Endothelial cell of umbilical vein (primary cell): ENCODE data around the gene ZNF385B. TPM values are rescaled to one million over a fixed set of nuclear protein-coding genes. Genes with fewer than 3 reads are reported as not detected.

Experiments used
- BruUV-seq: library from RNA; stranded (reverse); fragments of 400-500 nt; replicated peaks from 2 replicates; lab custom pipeline; 2021; lab: Mats Ljungman, UMichigan
- CTCF ChIA-PET: fragments of 300-600, 350-600 bp; sonication (Branson Sonifier 250); formaldehyde crosslinking; loops from one replicate; lab custom pipeline; 2021; ENCODE audit warnings: antibody characterized with exemption, inconsistent platforms; lab: Charles Lee
- POLR2A ChIA-PET: fragments of 300-600, 350-600 bp; sonication (Branson Sonifier 250); formaldehyde crosslinking; loops from one replicate; lab custom pipeline; 2021; ENCODE audit warnings: antibody characterized with exemption, inconsistent platforms; lab: Charles Lee
- DNase-seq: peaks from one replicate; pipeline ENCODE4 v3.0.0-alpha.2; 2011; ENCODE audit warnings: low read depth, low spot score
- FAIRE-seq: peaks from 2 replicates; lab custom pipeline; 2011; peaks lifted over from hg19 to GRCh38; lab: Jason Lieb, UNC
- H2AFZ ChIP-seq: 2 replicates; pipeline ENCODE4 v1.6.0; 2012; ENCODE audit warnings: low read depth, low read length, control low read depth, inconsistent platforms
- H3K27ac ChIP-seq: 2 replicates; pipeline ENCODE4 v1.5.1; 2011; ENCODE audit warnings: low read depth, mild to moderate bottlenecking, control low read depth, low read length, moderate library complexity; ENCODE audit not compliant: insufficient read depth
- H3K27me3 ChIP-seq, 2 experiments: 2 replicates each; pipeline versions ENCODE4 v1.6.0 to v1.6.1; 2011; ENCODE audit warnings: low read length in 2 of 2, mixed read lengths in 1 of 2; ENCODE audit not compliant: control insufficient read depth in 2 of 2, insufficient read depth in 2 of 2
- H3K36me3 ChIP-seq, 2 experiments: 2 replicates in 1 of 2; 3 replicates in 1 of 2; pipeline ENCODE4 v1.5.1; 2011; ENCODE audit warnings: low read length in 2 of 2, mild to moderate bottlenecking in 1 of 2, moderate library complexity in 1 of 2; ENCODE audit not compliant: control insufficient read depth in 2 of 2, insufficient read depth in 2 of 2; ENCODE audit errors: extremely low read depth in 1 of 2
- H3K4me1 ChIP-seq: 3 replicates; pipeline ENCODE4 v1.5.1; 2011; ENCODE audit warnings: mild to moderate bottlenecking, low read length; ENCODE audit not compliant: control insufficient read depth, insufficient read depth; ENCODE audit errors: extremely low read depth
- H3K4me2 ChIP-seq: 2 replicates; pipeline ENCODE4 v1.6.1; 2011; ENCODE audit warnings: low read length, control low read depth, mixed read lengths; ENCODE audit not compliant: insufficient read depth
- H3K4me3 ChIP-seq, 3 experiments: fragments of 200-600 bp in 1 of 3; sonication (generic), shearing (Covaris generic) in 1 of 3; replicated peaks in 1 of 3; 2 replicates each; pipeline ENCODE4 v1.5.1; 2011 to 2016; ENCODE audit warnings: control low read depth in 3 of 3, low read length in 3 of 3, mild to moderate bottlenecking in 2 of 3, inconsistent platforms in 1 of 3, low read depth in 1 of 3, moderate library complexity in 1 of 3; ENCODE audit not compliant: insufficient read depth in 1 of 3
- H3K79me2 ChIP-seq: 2 replicates; pipeline ENCODE4 v1.6.0; 2012; ENCODE audit warnings: low read length, inconsistent platforms; ENCODE audit not compliant: control insufficient read depth, insufficient read depth
- H3K9ac ChIP-seq: replicated peaks from 2 replicates; pipeline ENCODE3; 2011; ENCODE audit warnings: low read length, control low read depth; ENCODE audit not compliant: insufficient read depth; ENCODE audit errors: extremely low read depth
- H3K9me1 ChIP-seq: replicated peaks from 3 replicates; pipeline ENCODE4 v1.6.0; 2011; ENCODE audit warnings: mild to moderate bottlenecking, low read length; ENCODE audit not compliant: control insufficient read depth, insufficient read depth; ENCODE audit errors: extremely low read depth
- H3K9me3 ChIP-seq: replicated peaks from 2 replicates; pipeline ENCODE4 v1.5.1; 2012; ENCODE audit warnings: low read length, inconsistent platforms; ENCODE audit not compliant: control insufficient read depth, insufficient read depth
- H4K20me1 ChIP-seq: replicated peaks from 2 replicates; pipeline ENCODE3; 2011; ENCODE audit warnings: mild to moderate bottlenecking, low read length; ENCODE audit not compliant: control insufficient read depth, insufficient read depth; ENCODE audit errors: extremely low read depth
- CTCF ChIP-seq, 2 donors: IDR thresholded peaks; 1 replicate in 1 of 2; 2 replicates in 1 of 2; pipeline ENCODE4 v1.5.1; 2011; ENCODE audit warnings: low read length in 2 of 2, mild to moderate bottlenecking in 2 of 2, moderate library complexity in 2 of 2, control low read depth in 1 of 2, inconsistent platforms in 1 of 2, low read depth in 1 of 2; ENCODE audit not compliant: insufficient read depth in 1 of 2; ENCODE audit errors: extremely low read depth in 1 of 2
- FOS ChIP-seq: IDR thresholded peaks from 2 replicates; pipeline ENCODE4 v1.6.1; 2011; ENCODE audit warnings: mild to moderate bottlenecking, low read length, moderate library complexity, borderline replicate concordance; ENCODE audit not compliant: insufficient read depth
- GATA2 ChIP-seq: IDR thresholded peaks from 2 replicates; pipeline ENCODE4 v1.7.0; 2011; ENCODE audit warnings: low read depth, mild to moderate bottlenecking, moderate library complexity, mixed read lengths, low read length; ENCODE audit not compliant: insufficient read length, insufficient read depth
- JUN ChIP-seq: IDR thresholded peaks from 2 replicates; pipeline ENCODE4 v1.6.1; 2011; ENCODE audit warnings: borderline replicate concordance, low read depth; ENCODE audit not compliant: insufficient read length, insufficient read depth
- MYC ChIP-seq: IDR thresholded peaks from one replicate; pipeline ENCODE4 v1.6.1; 2011; ENCODE audit warnings: mild to moderate bottlenecking, low read depth, low read length
- POLR2A ChIP-seq: IDR thresholded peaks from 2 replicates; pipeline ENCODE4 v1.6.1; 2012; ENCODE audit warnings: low read depth, mild to moderate bottlenecking, control low read depth, low read length
- POLR2AphosphoS5 ChIP-seq: IDR thresholded peaks from 2 replicates; pipeline ENCODE4 v1.6.1; 2012; ENCODE audit warnings: low read depth, mild to moderate bottlenecking, control low read depth, low read length, moderate library complexity; ENCODE audit not compliant: insufficient read depth
- dilution Hi-C: fragments of 300-500 bp; cut with MboI; formaldehyde crosslinking; loops from one replicate; pipeline ENCODE4 v1.15.0; 2019; ENCODE audit warnings: low sequenced_read_pairs; ENCODE audit not compliant: extremely low pct_ligation_motif_present
- intact Hi-C: fragments of 100-400 bp; cut with micrococcal nuclease; formaldehyde crosslinking; loops from one replicate; pipeline ENCODE4 v1.10.0; 2022
- polyA plus RNA-seq, 4 experiments: library from polyadenylated mRNA; depleted of rRNA in 3 of 4; stranded (reverse) in 3 of 4; unstranded in 1 of 4; fragments of >200 nt; gene quantifications; 2 replicates each; pipeline versions ENCODE4 v1.2.1 to v1.2.3, GENCODE V29; 2011 to 2012; ENCODE audit warnings: missing spikeins in 1 of 4
- total RNA-seq: library from RNA; stranded (reverse); gene quantifications from 2 replicates; pipeline ENCODE4 v1.2.3, GENCODE V29; 2021

ZNF385B gene
- total and polyA plus RNA-seq, 2 donors (not counting 3 experiments of a cell fraction or from before 2014, with no cell fraction given) = not detected

- dilution Hi-C loops = no loop called here
- FAIRE-seq = no peak
- Histone ChIP-seq H3K9me3 (no peaks in the 10 kb centered on the region), H3K4me1 (no peaks in the 10 kb centered on the region), H4K20me1 (no peaks in the 10 kb centered on the region), H3K79me2 (no peaks in the 10 kb centered on the region), H3K36me3 (no peaks in the 10 kb centered on the region), H3K4me2 (no peak overlapping the region), H2AFZ (no peak overlapping the region), H3K9me1 (no peaks in the 10 kb centered on the region), H3K27me3 (no peaks in the 10 kb centered on the region), H3K9ac (no peak overlapping the region), H3K4me3 (no peak overlapping the region), H3K27ac (no peak overlapping the region)
- intact Hi-C loops = no loop called here
- POLR2A ChIA-PET = no interaction called here
- CTCF ChIA-PET = no interaction called here
- no peak for TF ChIP-seq MYC
- TF ChIP-seq GATA2 = no peak
- TF ChIP-seq FOS = peak; percentile 44
- BruUV-seq = no TSS peak
- peak; percentile 9 for DNase-seq
These were observed 42.9 kb downstream of the ZNF385B start for GRCh38 chr2:179818546-179818945.

GRCh38 chr2:179817181-179817841 is 44.1 kb downstream of the ZNF385B start:
- DNase-seq = no peak
- Histone ChIP-seq H3K27me3 (no peaks in the 10 kb centered on the region), H3K4me1 (no peaks in the 10 kb centered on the region), H3K4me2 (no peak overlapping the region), H3K4me3 (no peak overlapping the region), H4K20me1 (no peaks in the 10 kb centered on the region), H3K36me3 (no peaks in the 10 kb centered on the region), H3K27ac (no peak overlapping the region), H2AFZ (no peak overlapping the region), H3K9me3 (no peaks in the 10 kb centered on the region), H3K79me2 (no peaks in the 10 kb centered on the region), H3K9me1 (no peaks in the 10 kb centered on the region), H3K9ac (no peak overlapping the region)
- ChIA-PET POLR2A (no interaction called here), CTCF (no interaction called here)
- intact Hi-C loops (no loop called here), dilution Hi-C loops (no loop called here)
- no TSS peak for BruUV-seq
- TF ChIP-seq GATA2 (no peak), POLR2A (no peak), JUN (no peak), CTCF (IDR thresholded peaks at IDR 0.05; ENCODE audit: extremely low read depth in 1 of 2, insufficient read depth in 1 of 2, low read depth in 1 of 2, low read length in 2 of 2) (no peak), POLR2AphosphoS5 (no peak)
- no peak for FAIRE-seq
